HG03159 (cell line): ENCODE measurements around the gene DHCR24.

Experiments used
- ATAC-seq: cut with Tn5 transposase; IDR thresholded peaks from one replicate; pipeline ENCODE4 v1.9.1; 2021; ENCODE audit warnings: mild to moderate bottlenecking, moderate library complexity; ENCODE audit not compliant: unreplicated experiment

DHCR24 gene

GRCh38 chr1:54818461-54819194 is 68.4 kb downstream of the DHCR24 start:
- no peak for ATAC-seq

GRCh38 chr1:54816951-54817350 is 70.0 kb downstream of the DHCR24 start:
- no peak for ATAC-seq

GRCh38 chr1:54816130-54816529 is 70.9 kb downstream of the DHCR24 start:
- no peak for ATAC-seq

GRCh38 chr1:54815086-54815876 is 71.7 kb downstream of the DHCR24 start:
- no peak for ATAC-seq

GRCh38 chr1:54814571-54814970 is 72.4 kb downstream of the DHCR24 start:
- no peak for ATAC-seq

- no peak for ATAC-seq
Measured at GRCh38 chr1:54814126-54814498, 72.9 kb downstream of the DHCR24 start.

- ATAC-seq, result no peak
Measured at GRCh38 chr1:54813485-54814125, 73.4 kb downstream of the DHCR24 start.

GRCh38 chr1:54812801-54813484 is 74.1 kb downstream of the DHCR24 start:
- no peak for ATAC-seq

GRCh38 chr1:54811739-54812655 is 75.0 kb downstream of the DHCR24 start:
- ATAC-seq, result no peak

GRCh38 chr1:54811066-54811465 is 75.9 kb downstream of the DHCR24 start:
- ATAC-seq, result no peak

GRCh38 chr1:54810153-54810942 is 76.6 kb downstream of the DHCR24 start:
- peak; percentile 60 for ATAC-seq

GRCh38 chr1:54809496-54810074 is 77.4 kb downstream of the DHCR24 start:
- no peak for ATAC-seq

GRCh38 chr1:54808443-54809207 is 78.4 kb downstream of the DHCR24 start:
- ATAC-seq, result no peak

- ATAC-seq, result no peak
Measured at GRCh38 chr1:54807756-54808155, 79.2 kb downstream of the DHCR24 start.

- no peak for ATAC-seq
Measured at GRCh38 chr1:54806931-54807611, 79.9 kb downstream of the DHCR24 start.

- ATAC-seq, result no peak
Measured at GRCh38 chr1:54805981-54806381, 81.0 kb downstream of the DHCR24 start.

- ATAC-seq, result no peak
Measured at GRCh38 chr1:54805466-54805865, 81.5 kb downstream of the DHCR24 start.
